Testis (tissue), 2 donors: ENCODE results near the gene FANCD2.

ENCODE experiments used
- POLR2A ChIP-seq: fragments of 450-650 bp; IDR thresholded peaks from one replicate; pipeline ENCODE4 v1.6.1; 2017; ENCODE audit warnings: antibody characterized with exemption, mild to moderate bottlenecking, moderate library complexity
- TF ChIP-seq, protein P1 (sequence below), 3 experiments: fragments of 450-650 bp in 2 of 3; fragments of 200-600 bp in 1 of 3; sonication (generic) in 1 of 3; IDR thresholded peaks; one replicate each; pipeline ENCODE4 v1.5.1; 2016 to 2019; ENCODE audit warnings: antibody characterized with exemption in 3 of 3, mild to moderate bottlenecking in 2 of 3, moderate library complexity in 1 of 3

DNA sequence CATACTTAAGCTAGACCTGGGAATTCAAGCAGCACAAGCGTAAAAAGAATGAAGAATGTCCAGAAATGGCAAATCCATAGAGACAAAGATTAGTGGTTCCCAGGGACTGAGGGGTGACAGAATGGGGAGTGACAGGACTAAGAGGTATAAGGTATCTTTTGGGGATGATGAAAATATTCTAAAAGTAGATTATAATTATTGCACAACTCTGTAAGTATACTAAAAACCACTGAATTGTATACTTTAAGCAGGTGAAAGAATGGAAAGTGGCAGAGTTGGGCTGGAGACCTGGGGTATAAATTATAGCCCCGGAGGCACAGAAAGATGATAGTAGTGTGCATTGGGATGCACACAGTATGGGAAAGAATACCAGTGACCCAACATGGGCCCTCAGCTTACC lies 94.8 kb downstream of the FANCD2 start:
- TF ChIP-seq, protein P1, sequence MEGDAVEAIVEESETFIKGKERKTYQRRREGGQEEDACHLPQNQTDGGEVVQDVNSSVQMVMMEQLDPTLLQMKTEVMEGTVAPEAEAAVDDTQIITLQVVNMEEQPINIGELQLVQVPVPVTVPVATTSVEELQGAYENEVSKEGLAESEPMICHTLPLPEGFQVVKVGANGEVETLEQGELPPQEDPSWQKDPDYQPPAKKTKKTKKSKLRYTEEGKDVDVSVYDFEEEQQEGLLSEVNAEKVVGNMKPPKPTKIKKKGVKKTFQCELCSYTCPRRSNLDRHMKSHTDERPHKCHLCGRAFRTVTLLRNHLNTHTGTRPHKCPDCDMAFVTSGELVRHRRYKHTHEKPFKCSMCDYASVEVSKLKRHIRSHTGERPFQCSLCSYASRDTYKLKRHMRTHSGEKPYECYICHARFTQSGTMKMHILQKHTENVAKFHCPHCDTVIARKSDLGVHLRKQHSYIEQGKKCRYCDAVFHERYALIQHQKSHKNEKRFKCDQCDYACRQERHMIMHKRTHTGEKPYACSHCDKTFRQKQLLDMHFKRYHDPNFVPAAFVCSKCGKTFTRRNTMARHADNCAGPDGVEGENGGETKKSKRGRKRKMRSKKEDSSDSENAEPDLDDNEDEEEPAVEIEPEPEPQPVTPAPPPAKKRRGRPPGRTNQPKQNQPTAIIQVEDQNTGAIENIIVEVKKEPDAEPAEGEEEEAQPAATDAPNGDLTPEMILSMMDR (IDR thresholded peaks at IDR 0.05), result no peak
- no peak for TF ChIP-seq POLR2A
